Mesothelial cell of epicardium (in vitro differentiated cells): ENCODE measurements around the gene SLF2. TPM values are rescaled to one million over a fixed set of nuclear protein-coding genes. Genes with fewer than 3 reads are reported as not detected.
"Not testable (repeated sequence)": the region's sequence is repeated elsewhere in the genome, so short reads cannot be mapped to it uniquely, and the experiment has no call there.

Source experiments
- DNase-seq, 2 experiments: peaks; one replicate each; pipeline ENCODE4 v3.0.0; 2021; ENCODE audit warnings: low spot score in 2 of 2; ENCODE audit not compliant: unreplicated experiment in 2 of 2
- H3K27ac Mint-ChIP-seq: 2 replicates; pipeline ENCODE4 v1.8.0; 2021; ENCODE audit warnings: mixed read lengths
- H3K27me3 Mint-ChIP-seq: 2 replicates; pipeline ENCODE4 v1.8.0; 2021; ENCODE audit warnings: low read depth, mixed read lengths
- H3K36me3 Mint-ChIP-seq: 2 replicates; pipeline ENCODE4 v1.8.0; 2021; ENCODE audit warnings: mixed read lengths
- H3K4me1 Mint-ChIP-seq: 2 replicates; pipeline ENCODE4 v1.8.0; 2021; ENCODE audit warnings: mixed read lengths
- H3K4me3 Mint-ChIP-seq: 2 replicates; pipeline ENCODE4 v1.8.0; 2021; ENCODE audit warnings: mild to moderate bottlenecking, moderate library complexity, mixed read lengths
- H3K9me3 Mint-ChIP-seq: 2 replicates; pipeline ENCODE4 v1.8.0; 2021; ENCODE audit warnings: mixed read lengths
- CTCF ChIP-seq: fragments of 200-600 bp; sonication (generic); IDR thresholded peaks from one replicate; pipeline ENCODE4 v1.5.0; 2021; ENCODE audit warnings: antibody characterized with exemption; ENCODE audit not compliant: unreplicated experiment
- total RNA-seq: library from RNA; stranded (reverse); gene quantifications from 3 replicates; pipeline ENCODE4 v1.2.1, GENCODE V29; 2021

Gene SLF2
- total RNA-seq, 1 donor from 2014 or later = 35.5 TPM

GRCh38 chr10:100882252-100882651 is 30.5 kb upstream of the SLF2 start:
- TF ChIP-seq CTCF = no peak
- H3K4me3 Mint-ChIP-seq = no peak overlapping the region
- H3K4me1 Mint-ChIP-seq = peaks cover 31% of the 10 kb centered on the region
- H3K36me3 Mint-ChIP-seq = no peaks in the 10 kb centered on the region
- H3K9me3 Mint-ChIP-seq = no peaks in the 10 kb centered on the region
- H3K27me3 Mint-ChIP-seq = peaks cover 17% of the 10 kb centered on the region
- no peak for DNase-seq
- peak overlapping the region; percentile 30 for H3K27ac Mint-ChIP-seq

- TF ChIP-seq CTCF = no peak
- no peaks in the 10 kb centered on the region for H3K9me3 Mint-ChIP-seq
- H3K4me3 Mint-ChIP-seq = no peak overlapping the region
- no peaks in the 10 kb centered on the region for H3K36me3 Mint-ChIP-seq
- H3K27me3 Mint-ChIP-seq = peaks cover 13% of the 10 kb centered on the region
- DNase-seq = no peak
- peaks cover 33% of the 10 kb centered on the region for H3K4me1 Mint-ChIP-seq
- peak overlapping the region; percentile 30 for H3K27ac Mint-ChIP-seq
Measured at GRCh38 chr10:100882671-100883311, 30.0 kb upstream of the SLF2 start.

GRCh38 chr10:100883312-100883821 is 29.4 kb upstream of the SLF2 start:
- Mint-ChIP-seq H3K36me3 (no peaks in the 10 kb centered on the region), H3K9me3 (no peaks in the 10 kb centered on the region), H3K4me3 (no peak overlapping the region), H3K27ac (no peak overlapping the region), H3K27me3 (peaks cover 7% of the 10 kb centered on the region), H3K4me1 (peaks cover 31% of the 10 kb centered on the region)
- no peak for DNase-seq
- TF ChIP-seq CTCF = no peak

GRCh38 chr10:100885611-100886010 is 27.2 kb upstream of the SLF2 start:
- H3K9me3 Mint-ChIP-seq, H3K4me3 Mint-ChIP-seq, H3K36me3 Mint-ChIP-seq, H3K27ac Mint-ChIP-seq, DNase-seq: not testable (repeated sequence)
- Mint-ChIP-seq H3K27me3 (peaks cover 15% of the 10 kb centered on the region), H3K4me1 (peaks cover 30% of the 10 kb centered on the region)

- peaks cover 28% of the 10 kb centered on the region for H3K4me1 Mint-ChIP-seq
- no peaks in the 10 kb centered on the region for H3K9me3 Mint-ChIP-seq
- H3K4me3 Mint-ChIP-seq = no peak overlapping the region
- TF ChIP-seq CTCF = no peak
- no peak for DNase-seq
- peaks cover 20% of the 10 kb centered on the region for H3K27me3 Mint-ChIP-seq
- no peaks in the 10 kb centered on the region for H3K36me3 Mint-ChIP-seq
- no peak overlapping the region for H3K27ac Mint-ChIP-seq
Measured at GRCh38 chr10:100886091-100886490, 26.7 kb upstream of the SLF2 start.

GRCh38 chr10:100886521-100886920 is 26.2 kb upstream of the SLF2 start:
- H3K36me3 Mint-ChIP-seq = no peaks in the 10 kb centered on the region
- no peaks in the 10 kb centered on the region for H3K9me3 Mint-ChIP-seq
- H3K27me3 Mint-ChIP-seq = peaks cover 23% of the 10 kb centered on the region
- H3K27ac Mint-ChIP-seq = peak overlapping the region; percentile 40
- H3K4me3 Mint-ChIP-seq = no peak overlapping the region
- TF ChIP-seq CTCF = no peak
- peaks cover 25% of the 10 kb centered on the region for H3K4me1 Mint-ChIP-seq
- DNase-seq = no peak
